Measurements from ENCODE around the gene IGSF9B.
"Not testable (repeated sequence)": the region's sequence is repeated elsewhere in the genome, so short reads cannot be mapped to it uniquely, and the experiment has no call there.

Gene IGSF9B

GRCh38 chr11:133956650-133957633 lies at the start of gene IGSF9B:
IGSF9B (minus strand) TSS chr11:133956968; CDS start chr11:133956754, 214 bp downstream.
- peak; percentile 83 to 91 (median 86) for DNase-seq (ENCODE audit: low read depth in 3 of 3)

- DNase-seq (ENCODE audit: low read depth in 3 of 3): no peak
Measured at GRCh38 chr11:134004496-134005172, 47.9 kb upstream of the IGSF9B start.

- no peak for DNase-seq (ENCODE audit: low read depth in 3 of 3)
Measured at GRCh38 chr11:134003792-134004495, 47.2 kb upstream of the IGSF9B start.

GRCh38 chr11:134002819-134003218 lies 46.1 kb upstream of the IGSF9B start:
- DNase-seq (ENCODE audit: low read depth in 3 of 3): not testable (repeated sequence)

GRCh38 chr11:134002338-134002737 lies 45.6 kb upstream of the IGSF9B start:
- not testable (repeated sequence) for DNase-seq (ENCODE audit: low read depth in 3 of 3)

GRCh38 chr11:134001596-134001995 lies 44.8 kb upstream of the IGSF9B start:
- DNase-seq (ENCODE audit: low read depth in 3 of 3): no peak

GRCh38 chr11:134001088-134001487 lies 44.3 kb upstream of the IGSF9B start:
- no peak for DNase-seq (ENCODE audit: low read depth in 3 of 3)

- no peak for DNase-seq (ENCODE audit: low read depth in 3 of 3)
Measured at GRCh38 chr11:133999355-133999754, 42.6 kb upstream of the IGSF9B start.

GRCh38 chr11:133997554-133997953 lies 40.8 kb upstream of the IGSF9B start:
- no peak for DNase-seq (ENCODE audit: low read depth in 3 of 3)

GRCh38 chr11:133996671-133997070 lies 39.9 kb upstream of the IGSF9B start:
- no peak for DNase-seq (ENCODE audit: low read depth in 3 of 3)

GRCh38 chr11:133995066-133995465 lies 38.3 kb upstream of the IGSF9B start:
- DNase-seq (ENCODE audit: low read depth in 3 of 3): no peak

GRCh38 chr11:133993921-133994320 lies 37.2 kb upstream of the IGSF9B start:
- DNase-seq (ENCODE audit: low read depth in 3 of 3): no peak

GRCh38 chr11:133993107-133993506 lies 36.3 kb upstream of the IGSF9B start:
- no peak for DNase-seq (ENCODE audit: low read depth in 3 of 3)

GRCh38 chr11:133992121-133992520 lies 35.4 kb upstream of the IGSF9B start:
- no peak for DNase-seq (ENCODE audit: low read depth in 3 of 3)

GRCh38 chr11:133991101-133991500 lies 34.3 kb upstream of the IGSF9B start:
- DNase-seq (ENCODE audit: low read depth in 3 of 3): no peak

GRCh38 chr11:133990501-133990900 lies 33.7 kb upstream of the IGSF9B start:
- no peak for DNase-seq (ENCODE audit: low read depth in 3 of 3)

GRCh38 chr11:133988686-133989410 lies 32.1 kb upstream of the IGSF9B start:
- no peak for DNase-seq (ENCODE audit: low read depth in 3 of 3)

- no peak for DNase-seq (ENCODE audit: low read depth in 3 of 3)
Measured at GRCh38 chr11:133987171-133987570, 30.4 kb upstream of the IGSF9B start.

GRCh38 chr11:133985981-133986944 lies 29.5 kb upstream of the IGSF9B start:
- DNase-seq (ENCODE audit: low read depth in 3 of 3): no peak

- DNase-seq (ENCODE audit: low read depth in 3 of 3): no peak
Measured at GRCh38 chr11:133984828-133985227, 28.1 kb upstream of the IGSF9B start.
